ENCODE results near the gene ACYP2.
"Not testable (repeated sequence)": the region's sequence is repeated elsewhere in the genome, so short reads cannot be mapped to it uniquely, and the experiment has no call there.

The ACYP2 gene

DNA sequence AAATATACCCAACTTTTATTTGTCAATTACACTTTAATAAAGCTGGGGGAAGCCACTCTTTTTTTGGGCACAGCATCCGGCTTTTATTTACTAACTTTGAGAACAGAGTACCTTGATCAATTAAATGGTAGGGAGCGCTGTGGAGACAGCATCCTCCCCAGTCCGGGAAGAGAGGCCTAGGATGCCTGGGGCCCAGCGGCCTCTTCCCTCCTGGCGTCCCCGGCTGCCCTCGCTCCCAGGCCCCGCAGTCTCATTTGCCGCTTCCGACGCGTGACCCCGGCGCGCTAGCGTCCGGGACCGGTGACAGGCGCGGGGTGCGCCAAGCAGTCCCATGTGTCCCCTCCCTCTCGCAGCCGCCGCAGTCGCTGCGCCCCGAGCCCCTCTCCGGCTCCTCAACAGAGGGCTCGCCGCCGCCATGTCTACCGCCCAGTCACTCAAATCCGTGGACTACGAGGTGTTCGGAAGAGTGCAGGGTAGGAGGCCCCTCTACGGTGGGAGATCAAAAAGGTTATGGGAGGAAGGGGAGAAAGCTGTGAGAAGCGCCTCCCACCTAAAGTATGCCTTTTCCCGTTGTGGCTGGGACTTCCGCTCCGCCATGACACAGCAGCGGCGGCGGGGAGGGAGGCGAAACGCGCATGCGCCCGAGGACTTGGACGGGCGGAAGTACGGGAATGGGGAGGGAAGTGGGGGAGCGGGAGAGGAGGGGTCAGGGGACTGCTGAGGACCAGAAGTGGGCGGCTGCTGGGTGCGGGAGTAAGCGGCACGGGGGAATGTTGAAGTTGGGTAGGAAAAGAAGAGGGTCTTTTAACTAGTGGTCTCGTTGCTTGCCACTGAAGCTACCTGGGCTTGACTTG, at the start of gene ACYP2:
TSS of gene ACYP2 (plus strand) at position 332 of the 854 bp plus-strand sequence.
- in situ Hi-C loops (cut with MboI; ENCODE audit: low sequenced_read_pairs): no loop called here

DNA sequence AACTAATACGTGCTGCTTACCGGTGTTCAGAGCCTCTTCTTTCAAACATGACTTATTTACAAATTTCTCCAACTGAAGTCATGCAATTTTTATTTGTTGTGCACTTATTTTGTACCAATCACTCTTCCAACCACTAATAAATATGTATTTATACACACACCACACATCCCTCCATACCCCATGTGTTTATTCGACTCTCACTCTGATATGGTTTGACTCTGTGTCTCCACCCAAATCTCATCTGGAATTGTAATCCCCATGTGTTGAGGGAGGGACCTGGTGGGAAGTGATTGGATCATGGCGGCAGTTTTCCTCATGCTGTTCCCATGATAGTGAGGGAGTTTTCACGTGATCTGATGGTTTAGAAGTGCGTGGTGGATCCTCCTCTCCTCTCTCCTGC, 49.5 kb upstream of the ACYP2 start:
- in situ Hi-C loops (cut with MboI; ENCODE audit: low sequenced_read_pairs): no loop called here

DNA sequence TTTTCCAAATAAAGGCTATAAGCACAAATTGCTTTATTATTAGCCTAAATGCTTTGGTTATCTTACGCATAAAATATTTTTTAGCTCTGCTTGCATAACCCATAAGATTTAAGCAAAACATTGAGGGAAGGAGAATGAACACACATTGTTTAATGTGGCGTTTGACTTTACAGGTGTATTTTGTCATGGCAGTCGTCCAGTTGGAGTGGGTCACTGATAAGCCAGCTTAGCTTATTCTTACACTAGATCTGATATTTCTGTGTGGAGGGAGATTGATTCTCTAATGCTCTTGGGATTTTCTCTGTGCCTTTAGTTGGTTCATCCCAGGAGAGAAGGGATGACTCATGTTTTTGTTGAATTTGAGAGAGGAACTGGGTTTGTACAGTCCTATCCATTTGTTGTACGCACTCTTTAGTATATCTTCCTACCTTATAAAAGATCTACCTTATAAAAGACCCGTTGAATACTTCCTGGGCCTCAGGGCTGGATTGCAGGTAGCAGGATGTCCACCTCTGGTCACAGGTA, 47.5 kb upstream of the ACYP2 start:
- in situ Hi-C loops (cut with MboI; ENCODE audit: low sequenced_read_pairs): no loop called here

DNA sequence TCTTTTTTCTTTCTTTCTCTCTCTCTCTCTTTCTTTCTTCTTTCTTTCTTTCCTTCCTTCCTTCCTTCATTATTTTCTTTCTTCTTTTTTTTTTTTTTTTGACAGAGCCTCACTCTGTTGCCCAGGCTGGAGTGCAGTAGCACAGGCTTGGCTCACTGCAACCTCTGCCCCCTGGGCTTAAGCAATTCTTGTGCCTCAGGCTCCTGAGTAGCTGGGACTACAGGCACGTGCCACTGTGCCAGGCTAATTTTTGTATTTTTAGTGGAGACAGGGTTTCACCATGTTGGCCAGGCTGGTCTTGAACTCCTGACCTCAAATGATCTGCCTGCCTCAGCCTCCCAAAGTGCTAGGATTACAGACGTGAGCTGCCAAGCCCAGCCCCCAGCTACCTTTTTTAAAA, 42.9 kb upstream of the ACYP2 start:
- in situ Hi-C loops (cut with MboI; ENCODE audit: low sequenced_read_pairs): not testable (repeated sequence)

- in situ Hi-C loops (cut with MboI; ENCODE audit: low sequenced_read_pairs): no loop called here
Measured at GRCh38 chr2:54073796-54074195, 41.6 kb upstream of the ACYP2 start.

DNA sequence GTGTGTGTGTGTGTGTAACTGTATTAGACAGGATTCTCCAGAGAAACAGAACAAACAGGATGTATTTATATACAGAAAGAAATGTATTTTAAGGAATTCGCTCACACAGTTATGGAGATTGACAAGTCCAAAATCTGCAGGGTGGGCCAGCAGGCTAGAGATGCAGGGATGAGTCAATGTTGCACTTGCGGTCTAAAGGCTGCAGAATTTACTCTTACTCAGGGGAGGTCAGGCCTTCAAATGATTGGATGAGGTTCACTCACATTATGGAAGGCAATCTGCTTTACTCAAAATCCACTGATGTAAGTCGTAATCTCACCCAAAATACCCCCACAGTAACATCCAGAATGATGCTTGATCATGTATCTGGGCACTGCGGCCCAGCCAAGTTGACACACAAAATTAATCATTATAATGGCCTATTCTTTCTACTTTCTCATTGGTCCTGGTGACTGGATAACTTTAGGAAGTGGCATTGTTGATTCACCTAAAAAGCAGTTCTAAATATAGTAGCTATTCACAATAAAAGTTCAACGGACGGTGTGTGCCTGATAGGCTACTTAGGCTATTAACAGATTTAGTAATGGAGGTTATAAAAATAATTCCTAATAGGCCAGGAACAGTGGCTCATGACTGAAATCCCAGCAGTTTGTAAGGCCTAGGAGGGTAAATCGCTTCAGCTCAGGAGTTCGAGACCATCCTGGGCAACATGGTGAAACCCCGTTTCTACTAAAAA, 40.6 kb upstream of the ACYP2 start:
- in situ Hi-C loops (cut with MboI; ENCODE audit: low sequenced_read_pairs): no loop called here

DNA sequence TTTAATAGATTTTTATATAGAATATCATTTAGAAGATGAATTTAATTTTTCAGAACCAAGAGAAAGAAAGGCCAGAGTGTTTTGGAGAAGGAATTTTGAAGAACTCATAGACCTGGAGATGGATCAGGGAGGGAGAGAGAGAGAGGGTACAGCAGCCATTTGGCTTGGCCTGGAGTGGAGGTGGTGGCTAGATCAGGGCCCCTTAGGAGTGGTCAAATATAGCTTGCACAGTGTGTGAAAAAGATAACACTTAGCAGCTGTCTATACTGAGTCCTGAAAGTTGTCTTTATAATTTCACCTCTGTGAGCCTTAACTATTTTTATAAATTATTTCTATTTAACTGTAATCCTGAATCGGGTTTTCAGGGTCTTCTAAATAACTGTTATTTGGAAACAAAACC, 38.8 kb upstream of the ACYP2 start:
- in situ Hi-C loops (cut with MboI; ENCODE audit: low sequenced_read_pairs): no loop called here

GRCh38 chr2:54077088-54077900, 38.1 kb upstream of the ACYP2 start:
- in situ Hi-C loops (cut with MboI; ENCODE audit: low sequenced_read_pairs): no loop called here

- in situ Hi-C loops (cut with MboI; ENCODE audit: low sequenced_read_pairs): no loop called here
Measured at GRCh38 chr2:54079331-54079730, 36.1 kb upstream of the ACYP2 start.

DNA sequence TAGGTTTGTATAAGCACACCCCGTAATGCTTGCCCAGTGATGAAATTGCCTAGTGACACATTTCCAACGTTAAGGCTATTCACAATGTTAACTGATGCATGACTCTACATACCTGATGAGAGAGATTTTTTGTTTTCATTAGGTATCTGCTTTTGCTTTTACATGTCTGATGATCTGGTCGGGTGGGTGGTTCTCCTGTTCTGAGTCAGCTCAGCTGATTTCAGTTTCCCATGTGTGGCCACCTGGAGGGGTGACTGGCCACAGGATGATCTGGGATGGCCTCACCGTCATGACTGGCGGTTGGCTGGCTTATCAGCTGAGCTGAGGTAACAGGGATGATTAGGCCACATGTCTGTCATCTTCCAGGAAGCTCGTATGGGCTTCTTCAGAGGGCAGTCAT, 33.8 kb upstream of the ACYP2 start:
- in situ Hi-C loops (cut with MboI; ENCODE audit: low sequenced_read_pairs): no loop called here

- in situ Hi-C loops (cut with MboI; ENCODE audit: low sequenced_read_pairs): no loop called here
Measured at GRCh38 chr2:54083021-54083420, 32.4 kb upstream of the ACYP2 start.

GRCh38 chr2:54083445-54083844, 32.0 kb upstream of the ACYP2 start:
- in situ Hi-C loops (cut with MboI; ENCODE audit: low sequenced_read_pairs): no loop called here

GRCh38 chr2:54084600-54084999, 30.8 kb upstream of the ACYP2 start:
- in situ Hi-C loops (cut with MboI; ENCODE audit: low sequenced_read_pairs): no loop called here

DNA sequence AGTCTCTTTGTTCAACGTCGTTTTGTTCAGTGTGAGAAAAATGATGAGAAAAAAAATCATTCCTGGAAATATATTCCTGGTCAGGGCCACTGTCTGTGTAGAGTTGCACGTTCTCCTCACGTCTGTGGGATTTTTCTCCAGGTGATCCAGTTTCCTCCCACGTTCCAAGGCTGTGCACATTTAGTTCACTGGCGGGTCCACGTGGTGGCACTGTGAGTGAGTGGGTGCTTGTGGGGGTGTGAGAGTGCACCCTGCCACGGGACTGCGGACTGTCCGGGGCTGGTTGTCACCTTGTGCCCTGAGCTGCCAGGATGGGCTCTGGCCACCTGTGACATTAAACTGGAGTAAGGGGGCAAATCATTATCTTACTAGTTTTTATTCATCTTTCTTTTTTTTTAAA, 30.3 kb upstream of the ACYP2 start:
- in situ Hi-C loops (cut with MboI; ENCODE audit: low sequenced_read_pairs): no loop called here

DNA sequence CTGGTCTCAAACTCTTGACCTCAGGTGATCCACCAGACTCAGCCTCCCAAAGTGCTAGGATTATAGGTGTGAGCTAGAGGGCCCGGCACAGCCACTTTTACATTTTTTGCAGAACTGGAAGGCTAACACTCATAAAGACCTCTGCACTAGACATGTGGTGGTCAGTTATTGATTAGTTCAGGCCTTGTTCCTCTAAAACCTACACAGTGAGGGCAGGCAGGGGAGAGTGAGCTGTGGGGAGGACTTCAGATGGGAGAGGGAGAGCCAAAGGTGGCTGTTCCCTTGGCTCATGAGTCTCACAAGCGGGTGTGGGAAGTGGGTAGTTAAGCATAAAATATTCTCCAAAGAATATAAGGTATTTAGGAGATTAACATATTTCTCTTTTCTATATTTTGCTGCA, 29.3 kb upstream of the ACYP2 start:
- in situ Hi-C loops (cut with MboI; ENCODE audit: low sequenced_read_pairs): no loop called here

DNA sequence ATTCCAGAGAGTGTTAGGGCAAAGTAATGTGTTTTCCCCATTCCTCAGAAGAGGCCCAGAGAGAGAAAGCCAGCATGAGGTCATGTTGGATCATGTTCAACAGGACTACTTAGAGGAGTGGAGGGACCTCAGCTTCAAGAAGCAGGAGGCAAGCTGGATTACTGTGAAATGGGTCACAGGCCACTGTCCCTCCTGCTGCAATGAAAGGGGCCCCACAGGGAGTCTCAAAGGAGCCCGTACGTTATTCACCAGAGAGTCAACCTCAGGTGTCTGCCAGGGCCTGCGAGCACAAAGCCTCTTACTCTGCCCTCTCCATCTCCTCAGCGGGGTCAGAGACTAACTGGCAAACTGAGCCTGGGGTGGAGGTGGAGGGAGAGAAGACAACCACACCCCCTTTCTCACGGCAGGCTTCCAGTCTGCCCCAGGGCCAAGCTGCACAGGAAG, 27.2 kb upstream of the ACYP2 start:
- in situ Hi-C loops (cut with MboI; ENCODE audit: low sequenced_read_pairs): no loop called here

DNA sequence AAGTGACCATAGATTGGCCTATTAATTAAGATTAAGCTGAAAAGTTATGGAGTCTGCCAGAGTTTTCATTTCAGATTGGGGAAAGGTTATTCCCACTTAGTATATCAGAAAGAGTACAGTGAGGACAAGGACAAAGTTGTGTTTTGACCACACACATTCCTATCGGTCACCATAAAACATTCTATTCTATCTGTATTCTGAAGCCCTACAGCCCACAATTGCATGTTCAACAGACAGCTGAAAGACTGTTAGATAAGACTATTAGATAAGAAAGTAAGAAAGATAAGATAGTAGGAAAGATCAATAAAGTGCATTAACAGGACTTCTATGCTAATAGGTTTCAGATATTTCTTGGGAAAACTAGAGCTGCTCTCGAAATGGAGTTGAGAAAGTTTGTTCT, 26.7 kb upstream of the ACYP2 start:
- in situ Hi-C loops (cut with MboI; ENCODE audit: low sequenced_read_pairs): no loop called here

DNA sequence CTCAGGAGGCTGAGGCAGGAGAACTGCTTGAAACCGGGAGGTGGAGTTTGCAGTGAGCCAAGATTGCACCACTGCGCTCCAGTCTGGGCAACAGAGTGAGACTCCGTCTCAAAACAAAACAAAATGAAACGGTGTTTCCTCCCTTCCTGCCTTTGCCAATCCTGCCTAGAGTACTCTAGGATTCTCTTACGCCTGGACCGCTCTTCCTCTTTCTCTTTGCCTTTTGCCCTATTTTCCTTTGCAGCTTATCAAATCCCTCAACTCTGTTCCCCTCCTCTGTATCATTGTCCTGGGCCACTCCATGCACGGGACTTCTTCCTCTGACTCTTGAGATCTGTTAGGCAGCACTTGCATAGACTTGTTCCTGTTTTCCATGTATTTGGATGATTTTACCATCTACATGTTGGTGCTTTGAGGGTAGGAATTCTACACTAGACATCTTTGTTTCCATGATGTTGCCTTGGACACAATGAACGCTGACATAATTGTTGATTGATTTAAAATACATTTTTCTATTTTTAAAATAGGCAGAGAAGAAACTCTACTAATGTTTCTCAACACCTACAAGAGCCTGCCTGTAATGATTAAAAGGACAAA, 24.8 kb upstream of the ACYP2 start:
- in situ Hi-C loops (cut with MboI; ENCODE audit: low sequenced_read_pairs): no loop called here

DNA sequence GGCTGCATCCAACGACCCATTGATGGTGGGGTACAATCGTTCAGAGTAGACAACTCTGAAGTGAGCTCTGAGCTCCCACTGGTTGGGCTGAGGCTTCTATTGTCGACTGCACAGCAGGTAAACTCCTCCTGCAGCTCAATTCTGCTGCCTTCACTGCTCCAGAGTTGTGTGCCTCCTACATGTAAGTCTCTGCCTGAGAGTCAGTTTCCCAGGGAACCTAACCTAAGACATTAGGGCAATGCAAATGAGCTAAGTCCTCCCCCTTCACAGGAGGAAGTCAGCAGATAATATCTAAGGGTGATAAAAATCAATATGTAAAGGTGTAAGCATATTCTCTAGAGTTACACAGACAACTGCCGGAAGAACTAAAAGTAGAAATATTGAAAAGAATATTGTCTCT, 22.5 kb upstream of the ACYP2 start:
- in situ Hi-C loops (cut with MboI; ENCODE audit: low sequenced_read_pairs): no loop called here

DNA sequence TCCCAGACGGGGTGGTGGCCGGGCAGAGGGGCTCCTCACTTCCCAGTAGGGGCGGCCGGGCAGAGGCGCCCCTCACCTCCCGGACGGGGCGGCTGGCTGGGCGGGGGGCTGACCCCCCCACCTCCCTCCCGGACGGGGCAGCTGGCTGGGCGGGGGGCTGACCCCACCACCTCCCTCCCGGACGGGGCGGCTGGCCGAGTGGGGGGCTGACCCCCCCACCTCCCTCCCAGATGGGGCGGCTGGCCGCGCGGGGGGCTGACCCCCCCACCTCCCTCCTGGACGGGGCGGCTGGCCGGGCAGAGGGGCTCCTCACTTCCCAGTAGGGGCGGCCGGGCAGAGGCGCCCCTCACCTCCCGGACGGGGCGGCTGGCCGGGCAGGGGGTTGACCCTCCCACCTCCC, 20.0 kb upstream of the ACYP2 start:
- in situ Hi-C loops (cut with MboI; ENCODE audit: low sequenced_read_pairs): not testable (repeated sequence)

- in situ Hi-C loops (cut with MboI; ENCODE audit: low sequenced_read_pairs): not testable (repeated sequence)
Measured at GRCh38 chr2:54096141-54096540, 19.3 kb upstream of the ACYP2 start.
